Loucy (cell line): ENCODE results near the gene UNC45B.
"Not testable (repeated sequence)": the region's sequence is repeated elsewhere in the genome, so short reads cannot be mapped to it uniquely, and the experiment has no call there.

ENCODE experiments used
- CTCF ChIP-seq: fragments of 200-600 bp; sonication (generic); conservative IDR thresholded peaks from 2 replicates; pipeline ENCODE4 v1.5.1; 2014; ENCODE audit warnings: mild to moderate bottlenecking, antibody characterized with exemption, low read length
- EZH2phosphoT487 ChIP-seq: fragments of 200-600 bp; IDR thresholded peaks from 2 replicates; pipeline ENCODE4 v1.6.1; 2018; ENCODE audit warnings: antibody characterized with exemption, mild to moderate bottlenecking, moderate library complexity, borderline replicate concordance

GRCh38 chr17:35151080-35151479 is 3.5 kb downstream of the UNC45B start:
- TF ChIP-seq CTCF, EZH2phosphoT487: not testable (repeated sequence)
